Measurements from ENCODE around the gene SON. TPM values are rescaled to one million over a fixed set of nuclear protein-coding genes. Genes with fewer than 3 reads are reported as not detected.

SON gene
- polyA plus RNA-seq, 1 donor from 2014 or later, result 123 TPM

GRCh38 chr21:33495743-33496142 is 47.1 kb upstream of the SON start:
- Histone ChIP-seq H3K4me2 (ENCODE audit: low read length) (no peak overlapping the region), H2AFZ (ENCODE audit: low read depth, low read length) (no peak overlapping the region), H3K4me3 (ENCODE audit: low read length) (no peak overlapping the region), H3K9me3 (ENCODE audit: low read length) (no peaks in the 10 kb centered on the region), H4K20me1 (ENCODE audit: insufficient read depth) (no peaks in the 10 kb centered on the region), H3K9me2 (ENCODE audit: insufficient read depth, low read length) (no peaks in the 10 kb centered on the region), H3K36me3 (ENCODE audit: insufficient read depth, low read length) (no peaks in the 10 kb centered on the region), H3K9ac (ENCODE audit: low read length) (no peak overlapping the region), H3K27me3 (ENCODE audit: insufficient read depth, low read depth, low read length) (no peaks in the 10 kb centered on the region), H3F3A (ENCODE audit: insufficient read depth, low read length, poor library complexity, severe bottlenecking) (no peaks in the 10 kb centered on the region), H3K27ac (ENCODE audit: low read length) (no peak overlapping the region), H3K79me2 (replicated peaks; ENCODE audit: insufficient read depth, low read length) (no peaks in the 10 kb centered on the region)
- TF ChIP-seq POLR2AphosphoS5 (IDR thresholded peaks at IDR 0.05) (no peak), EP300 (conservative IDR thresholded peaks at IDR 0.05; ENCODE audit: poor library complexity, severe bottlenecking) (no peak), TAF1 (IDR thresholded peaks at IDR 0.05; ENCODE audit: low read depth) (no peak), RAD21 (conservative IDR thresholded peaks at IDR 0.05) (no peak), SMC3 (conservative IDR thresholded peaks at IDR 0.05; ENCODE audit: poor library complexity) (no peak), MXI1 (conservative IDR thresholded peaks at IDR 0.05; ENCODE audit: poor library complexity, severe bottlenecking) (no peak), EZH2 (IDR thresholded peaks at IDR 0.05; ENCODE audit: borderline replicate concordance, insufficient read depth, low read length, poor library complexity, severe bottlenecking) (no peak)
- TF ChIP-seq, protein P1, sequence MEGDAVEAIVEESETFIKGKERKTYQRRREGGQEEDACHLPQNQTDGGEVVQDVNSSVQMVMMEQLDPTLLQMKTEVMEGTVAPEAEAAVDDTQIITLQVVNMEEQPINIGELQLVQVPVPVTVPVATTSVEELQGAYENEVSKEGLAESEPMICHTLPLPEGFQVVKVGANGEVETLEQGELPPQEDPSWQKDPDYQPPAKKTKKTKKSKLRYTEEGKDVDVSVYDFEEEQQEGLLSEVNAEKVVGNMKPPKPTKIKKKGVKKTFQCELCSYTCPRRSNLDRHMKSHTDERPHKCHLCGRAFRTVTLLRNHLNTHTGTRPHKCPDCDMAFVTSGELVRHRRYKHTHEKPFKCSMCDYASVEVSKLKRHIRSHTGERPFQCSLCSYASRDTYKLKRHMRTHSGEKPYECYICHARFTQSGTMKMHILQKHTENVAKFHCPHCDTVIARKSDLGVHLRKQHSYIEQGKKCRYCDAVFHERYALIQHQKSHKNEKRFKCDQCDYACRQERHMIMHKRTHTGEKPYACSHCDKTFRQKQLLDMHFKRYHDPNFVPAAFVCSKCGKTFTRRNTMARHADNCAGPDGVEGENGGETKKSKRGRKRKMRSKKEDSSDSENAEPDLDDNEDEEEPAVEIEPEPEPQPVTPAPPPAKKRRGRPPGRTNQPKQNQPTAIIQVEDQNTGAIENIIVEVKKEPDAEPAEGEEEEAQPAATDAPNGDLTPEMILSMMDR (IDR thresholded peaks at IDR 0.05; ENCODE audit: poor library complexity, severe bottlenecking), result no peak
- TF ChIP-seq, protein P2, sequence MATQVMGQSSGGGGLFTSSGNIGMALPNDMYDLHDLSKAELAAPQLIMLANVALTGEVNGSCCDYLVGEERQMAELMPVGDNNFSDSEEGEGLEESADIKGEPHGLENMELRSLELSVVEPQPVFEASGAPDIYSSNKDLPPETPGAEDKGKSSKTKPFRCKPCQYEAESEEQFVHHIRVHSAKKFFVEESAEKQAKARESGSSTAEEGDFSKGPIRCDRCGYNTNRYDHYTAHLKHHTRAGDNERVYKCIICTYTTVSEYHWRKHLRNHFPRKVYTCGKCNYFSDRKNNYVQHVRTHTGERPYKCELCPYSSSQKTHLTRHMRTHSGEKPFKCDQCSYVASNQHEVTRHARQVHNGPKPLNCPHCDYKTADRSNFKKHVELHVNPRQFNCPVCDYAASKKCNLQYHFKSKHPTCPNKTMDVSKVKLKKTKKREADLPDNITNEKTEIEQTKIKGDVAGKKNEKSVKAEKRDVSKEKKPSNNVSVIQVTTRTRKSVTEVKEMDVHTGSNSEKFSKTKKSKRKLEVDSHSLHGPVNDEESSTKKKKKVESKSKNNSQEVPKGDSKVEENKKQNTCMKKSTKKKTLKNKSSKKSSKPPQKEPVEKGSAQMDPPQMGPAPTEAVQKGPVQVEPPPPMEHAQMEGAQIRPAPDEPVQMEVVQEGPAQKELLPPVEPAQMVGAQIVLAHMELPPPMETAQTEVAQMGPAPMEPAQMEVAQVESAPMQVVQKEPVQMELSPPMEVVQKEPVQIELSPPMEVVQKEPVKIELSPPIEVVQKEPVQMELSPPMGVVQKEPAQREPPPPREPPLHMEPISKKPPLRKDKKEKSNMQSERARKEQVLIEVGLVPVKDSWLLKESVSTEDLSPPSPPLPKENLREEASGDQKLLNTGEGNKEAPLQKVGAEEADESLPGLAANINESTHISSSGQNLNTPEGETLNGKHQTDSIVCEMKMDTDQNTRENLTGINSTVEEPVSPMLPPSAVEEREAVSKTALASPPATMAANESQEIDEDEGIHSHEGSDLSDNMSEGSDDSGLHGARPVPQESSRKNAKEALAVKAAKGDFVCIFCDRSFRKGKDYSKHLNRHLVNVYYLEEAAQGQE (IDR thresholded peaks at IDR 0.05; ENCODE audit: borderline replicate concordance), result no peak

- Histone ChIP-seq H2AFZ (ENCODE audit: low read depth, low read length) (no peak overlapping the region), H3K4me3 (ENCODE audit: low read length) (no peak overlapping the region), H3K79me2 (replicated peaks; ENCODE audit: insufficient read depth, low read length) (no peaks in the 10 kb centered on the region), H3K27ac (ENCODE audit: low read length) (no peak overlapping the region), H3K9me2 (ENCODE audit: insufficient read depth, low read length) (no peaks in the 10 kb centered on the region), H4K20me1 (ENCODE audit: insufficient read depth) (no peaks in the 10 kb centered on the region), H3K36me3 (ENCODE audit: insufficient read depth, low read length) (no peaks in the 10 kb centered on the region), H3K9ac (ENCODE audit: low read length) (no peak overlapping the region), H3K9me3 (ENCODE audit: low read length) (no peaks in the 10 kb centered on the region), H3K27me3 (ENCODE audit: insufficient read depth, low read depth, low read length) (no peaks in the 10 kb centered on the region), H3K4me2 (ENCODE audit: low read length) (no peak overlapping the region), H3F3A (ENCODE audit: insufficient read depth, low read length, poor library complexity, severe bottlenecking) (no peaks in the 10 kb centered on the region)
- TF ChIP-seq EZH2 (IDR thresholded peaks at IDR 0.05; ENCODE audit: borderline replicate concordance, insufficient read depth, low read length, poor library complexity, severe bottlenecking) (no peak), SMC3 (conservative IDR thresholded peaks at IDR 0.05; ENCODE audit: poor library complexity) (no peak), POLR2AphosphoS5 (IDR thresholded peaks at IDR 0.05) (no peak), MXI1 (conservative IDR thresholded peaks at IDR 0.05; ENCODE audit: poor library complexity, severe bottlenecking) (no peak), TAF1 (IDR thresholded peaks at IDR 0.05; ENCODE audit: low read depth) (no peak), RAD21 (conservative IDR thresholded peaks at IDR 0.05) (no peak), EP300 (conservative IDR thresholded peaks at IDR 0.05; ENCODE audit: poor library complexity, severe bottlenecking) (no peak)
- TF ChIP-seq, protein P1 (IDR thresholded peaks at IDR 0.05; ENCODE audit: poor library complexity, severe bottlenecking), result no peak
- TF ChIP-seq, protein P2 (IDR thresholded peaks at IDR 0.05; ENCODE audit: borderline replicate concordance), result no peak
Measured at GRCh38 chr21:33496345-33496744, 46.5 kb upstream of the SON start.

All from neural cell (in vitro differentiated cells).